Measurements from ENCODE around the gene C10orf71. TPM values are rescaled to one million over a fixed set of nuclear protein-coding genes. Genes with fewer than 3 reads are reported as not detected.

Gene C10orf71
- polyA plus RNA-seq, 1 of the 3 experiments (the other 2 are of a cell fraction): not detected

DNA sequence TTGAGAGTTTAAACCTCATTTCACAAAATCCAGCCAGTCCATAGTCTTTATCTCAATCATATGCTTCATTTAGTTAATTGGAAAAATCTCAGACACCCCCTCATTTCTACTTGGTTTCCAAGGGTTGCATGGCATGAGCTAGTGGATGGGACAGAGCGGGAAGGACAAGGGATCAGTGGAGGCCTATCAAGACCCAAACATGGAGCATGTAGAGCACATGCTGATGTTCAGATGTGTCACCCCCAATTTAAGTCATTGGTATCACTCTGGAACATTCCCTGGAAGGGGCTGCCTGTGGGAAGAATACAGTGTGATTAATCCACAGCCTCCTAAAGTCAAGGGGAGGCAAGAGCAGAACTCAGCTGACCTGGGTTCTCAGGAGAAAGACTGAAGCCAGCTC lies 2.3 kb downstream of the C10orf71 start:
- no peak for TF ChIP-seq FOXJ3 (CRISPR knock-in tag; IDR thresholded peaks at IDR 0.05)
- TF ChIP-seq, protein P1, sequence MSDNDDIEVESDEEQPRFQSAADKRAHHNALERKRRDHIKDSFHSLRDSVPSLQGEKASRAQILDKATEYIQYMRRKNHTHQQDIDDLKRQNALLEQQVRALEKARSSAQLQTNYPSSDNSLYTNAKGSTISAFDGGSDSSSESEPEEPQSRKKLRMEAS (IDR thresholded peaks at IDR 0.05; ENCODE audit: low read depth): no peak
- TF ChIP-seq CHD2 (IDR thresholded peaks at IDR 0.05; ENCODE audit: low read length, partially characterized antibody): no peak

DNA sequence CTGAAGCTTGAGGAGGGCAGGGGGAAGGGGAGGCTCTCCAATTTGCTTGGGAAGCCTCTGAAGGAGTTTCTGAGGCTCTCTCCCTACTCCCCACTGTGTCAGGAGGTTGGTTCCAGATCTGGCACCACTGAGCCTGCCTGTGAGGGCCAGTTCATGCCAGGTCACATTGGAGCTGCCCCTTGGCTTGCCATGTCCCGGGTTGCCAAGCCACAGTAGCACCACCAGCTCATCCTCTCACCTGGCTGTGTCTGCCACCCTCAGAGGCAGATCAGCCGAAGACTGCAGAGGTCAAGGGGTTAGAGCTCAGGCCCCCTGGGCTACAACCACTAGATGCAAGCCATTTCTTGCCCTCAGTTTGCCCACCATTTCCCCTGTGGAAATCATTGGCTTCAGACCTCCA lies 3.1 kb downstream of the C10orf71 start:
- H3K9ac ChIP-seq: no peak overlapping the region
- no peaks in the 10 kb centered on the region for H4K20me1 ChIP-seq (ENCODE audit: insufficient read depth)
- H3K4me3 ChIP-seq (ENCODE audit: low read depth in 2 of 2, low read length in 1 of 2): no peak overlapping the region
- no peak overlapping the region for H3K4me2 ChIP-seq
- WGBS (ENCODE audit: low lambda C conversion rate): no CpG with 5 or more reads among the region's 2 CpGs
- H3K36me3 ChIP-seq (replicated peaks in 1 of 2; ENCODE audit: control insufficient read depth in 1 of 2, insufficient read depth in 2 of 2, low read length in 1 of 2): no peaks in the 10 kb centered on the region
- no peak for DNase-seq
- POLR2A ChIA-PET: no interaction called here
- no peak overlapping the region for H3K27ac ChIP-seq (ENCODE audit: low read depth in 2 of 2, low read length in 1 of 2)
- TF ChIP-seq, protein P2, sequence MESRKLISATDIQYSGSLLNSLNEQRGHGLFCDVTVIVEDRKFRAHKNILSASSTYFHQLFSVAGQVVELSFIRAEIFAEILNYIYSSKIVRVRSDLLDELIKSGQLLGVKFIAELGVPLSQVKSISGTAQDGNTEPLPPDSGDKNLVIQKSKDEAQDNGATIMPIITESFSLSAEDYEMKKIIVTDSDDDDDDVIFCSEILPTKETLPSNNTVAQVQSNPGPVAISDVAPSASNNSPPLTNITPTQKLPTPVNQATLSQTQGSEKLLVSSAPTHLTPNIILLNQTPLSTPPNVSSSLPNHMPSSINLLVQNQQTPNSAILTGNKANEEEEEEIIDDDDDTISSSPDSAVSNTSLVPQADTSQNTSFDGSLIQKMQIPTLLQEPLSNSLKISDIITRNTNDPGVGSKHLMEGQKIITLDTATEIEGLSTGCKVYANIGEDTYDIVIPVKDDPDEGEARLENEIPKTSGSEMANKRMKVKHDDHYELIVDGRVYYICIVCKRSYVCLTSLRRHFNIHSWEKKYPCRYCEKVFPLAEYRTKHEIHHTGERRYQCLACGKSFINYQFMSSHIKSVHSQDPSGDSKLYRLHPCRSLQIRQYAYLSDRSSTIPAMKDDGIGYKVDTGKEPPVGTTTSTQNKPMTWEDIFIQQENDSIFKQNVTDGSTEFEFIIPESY (IDR thresholded peaks at IDR 0.05; ENCODE audit: borderline replicate concordance, low read depth): no peak
- TF ChIP-seq FOXJ3 (CRISPR knock-in tag; IDR thresholded peaks at IDR 0.05) (no peak), GABPA (IDR thresholded peaks at IDR 0.05; ENCODE audit: low read depth) (no peak), NRF1 (IDR thresholded peaks at IDR 0.05; ENCODE audit: low read depth, low read length) (no peak), POLR2AphosphoS5 (IDR thresholded peaks at IDR 0.05; ENCODE audit: low read depth, low read length) (no peak), TCF12 (IDR thresholded peaks at IDR 0.05) (no peak)
- TF ChIP-seq, protein P3, sequence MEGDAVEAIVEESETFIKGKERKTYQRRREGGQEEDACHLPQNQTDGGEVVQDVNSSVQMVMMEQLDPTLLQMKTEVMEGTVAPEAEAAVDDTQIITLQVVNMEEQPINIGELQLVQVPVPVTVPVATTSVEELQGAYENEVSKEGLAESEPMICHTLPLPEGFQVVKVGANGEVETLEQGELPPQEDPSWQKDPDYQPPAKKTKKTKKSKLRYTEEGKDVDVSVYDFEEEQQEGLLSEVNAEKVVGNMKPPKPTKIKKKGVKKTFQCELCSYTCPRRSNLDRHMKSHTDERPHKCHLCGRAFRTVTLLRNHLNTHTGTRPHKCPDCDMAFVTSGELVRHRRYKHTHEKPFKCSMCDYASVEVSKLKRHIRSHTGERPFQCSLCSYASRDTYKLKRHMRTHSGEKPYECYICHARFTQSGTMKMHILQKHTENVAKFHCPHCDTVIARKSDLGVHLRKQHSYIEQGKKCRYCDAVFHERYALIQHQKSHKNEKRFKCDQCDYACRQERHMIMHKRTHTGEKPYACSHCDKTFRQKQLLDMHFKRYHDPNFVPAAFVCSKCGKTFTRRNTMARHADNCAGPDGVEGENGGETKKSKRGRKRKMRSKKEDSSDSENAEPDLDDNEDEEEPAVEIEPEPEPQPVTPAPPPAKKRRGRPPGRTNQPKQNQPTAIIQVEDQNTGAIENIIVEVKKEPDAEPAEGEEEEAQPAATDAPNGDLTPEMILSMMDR (IDR thresholded peaks at IDR 0.05): no peak
- TF ChIP-seq, protein P4, sequence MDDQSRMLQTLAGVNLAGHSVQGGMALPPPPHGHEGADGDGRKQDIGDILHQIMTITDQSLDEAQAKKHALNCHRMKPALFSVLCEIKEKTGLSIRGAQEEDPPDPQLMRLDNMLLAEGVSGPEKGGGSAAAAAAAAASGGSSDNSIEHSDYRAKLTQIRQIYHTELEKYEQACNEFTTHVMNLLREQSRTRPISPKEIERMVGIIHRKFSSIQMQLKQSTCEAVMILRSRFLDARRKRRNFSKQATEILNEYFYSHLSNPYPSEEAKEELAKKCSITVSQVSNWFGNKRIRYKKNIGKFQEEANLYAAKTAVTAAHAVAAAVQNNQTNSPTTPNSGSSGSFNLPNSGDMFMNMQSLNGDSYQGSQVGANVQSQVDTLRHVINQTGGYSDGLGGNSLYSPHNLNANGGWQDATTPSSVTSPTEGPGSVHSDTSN (IDR thresholded peaks at IDR 0.05): no peak
- H3K4me1 ChIP-seq (ENCODE audit: control insufficient read depth in 1 of 2, insufficient read depth in 2 of 2, low read depth in 1 of 2, low read length in 1 of 2): peaks cover 0 to 44% of the 10 kb centered on the region in 2 experiments; a peak in 2 of 4 replicates
- H3K9me2 ChIP-seq: no peaks in the 10 kb centered on the region
- no peaks in the 10 kb centered on the region for H3K9me3 ChIP-seq
- no peaks in the 10 kb centered on the region for H3K27me3 ChIP-seq (ENCODE audit: insufficient read depth)
- H3F3A ChIP-seq (replicated peaks; ENCODE audit: insufficient read depth): no peaks in the 10 kb centered on the region
- no peaks in the 10 kb centered on the region for H3K79me2 ChIP-seq (ENCODE audit: insufficient read depth)
- H2AFZ ChIP-seq (ENCODE audit: low read depth): no peak overlapping the region
- CTCF ChIA-PET: interaction anchor here (1.5 to 2.2 kb wide), 2 partner anchors 21 to 210 kb away, joined by 3 to 7 read pairs; no protein-coding TSS in a partner anchor

More for the DNA sequence above, 2.3 kb downstream of the C10orf71 start:
- no peaks in the 10 kb centered on the region for H3K79me2 ChIP-seq (ENCODE audit: insufficient read depth)
- no peak for DNase-seq
- H3K36me3 ChIP-seq (replicated peaks in 1 of 2; ENCODE audit: control insufficient read depth in 1 of 2, insufficient read depth in 2 of 2, low read length in 1 of 2): no peaks in the 10 kb centered on the region
- H3K27ac ChIP-seq (ENCODE audit: low read depth in 2 of 2, low read length in 1 of 2): peak overlapping the region in 1 of 2 experiments; percentile 98; a peak in 2 of 4 replicates
- H3K4me3 ChIP-seq (ENCODE audit: low read depth in 2 of 2, low read length in 1 of 2): no peak overlapping the region
- H3K9me3 ChIP-seq: no peaks in the 10 kb centered on the region
- H3F3A ChIP-seq (replicated peaks; ENCODE audit: insufficient read depth): no peaks in the 10 kb centered on the region
- no peaks in the 10 kb centered on the region for H3K27me3 ChIP-seq (ENCODE audit: insufficient read depth)
- WGBS (ENCODE audit: low lambda C conversion rate): 53% methylated on average over 1 of the region's 1 CpG
- no peak overlapping the region for H2AFZ ChIP-seq (ENCODE audit: low read depth)
- H3K9ac ChIP-seq: no peak overlapping the region
- POLR2A ChIA-PET: no interaction called here
- H3K4me2 ChIP-seq: no peak overlapping the region
- no peaks in the 10 kb centered on the region for H4K20me1 ChIP-seq (ENCODE audit: insufficient read depth)
- CTCF ChIA-PET: interaction anchor here (0.7 to 2.2 kb wide), 5 partner anchors 9 to 644 kb away, joined by 3 to 7 read pairs (median 3); no protein-coding TSS in a partner anchor
- peaks cover 0 to 46% of the 10 kb centered on the region in 2 experiments; a peak in 2 of 4 replicates for H3K4me1 ChIP-seq (ENCODE audit: control insufficient read depth in 1 of 2, insufficient read depth in 2 of 2, low read depth in 1 of 2, low read length in 1 of 2)
- H3K9me2 ChIP-seq: no peaks in the 10 kb centered on the region

All from SK-N-SH (cell line).